ENCODE data around the gene RHOD.

Gene RHOD

DNA sequence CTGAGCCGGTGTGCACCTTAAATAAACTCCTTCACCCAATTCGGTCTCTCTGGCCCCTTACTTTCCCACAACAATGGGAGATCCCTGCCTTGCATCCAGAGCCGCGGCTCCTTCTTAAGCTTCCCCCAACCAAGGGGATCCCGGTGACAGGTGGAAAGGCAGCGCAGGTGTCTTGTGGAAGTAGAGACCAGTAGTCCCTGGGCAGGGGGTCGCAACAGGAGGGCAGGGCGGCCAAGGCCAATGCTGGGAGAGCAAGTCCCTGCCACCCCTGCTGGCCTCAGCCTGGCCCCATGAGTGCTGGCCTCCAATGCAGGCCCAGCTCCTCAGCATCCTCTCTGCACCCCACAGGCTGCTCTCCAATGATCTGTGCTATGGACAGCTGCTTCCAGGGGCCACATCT lies 41.6 kb upstream of the RHOD start:
- Histone ChIP-seq H3K9me3 (ENCODE audit: severe bottlenecking) (no peaks in the 10 kb centered on the region), H3K27me3 (ENCODE audit: insufficient read depth, low read depth, severe bottlenecking) (no peaks in the 10 kb centered on the region), H3K4me3 (ENCODE audit: low read depth, low read length) (no peak overlapping the region), H3K27ac (no peak overlapping the region), H3K36me3 (no peaks in the 10 kb centered on the region)
- DNase-seq = no peak
- TF ChIP-seq, protein P1, sequence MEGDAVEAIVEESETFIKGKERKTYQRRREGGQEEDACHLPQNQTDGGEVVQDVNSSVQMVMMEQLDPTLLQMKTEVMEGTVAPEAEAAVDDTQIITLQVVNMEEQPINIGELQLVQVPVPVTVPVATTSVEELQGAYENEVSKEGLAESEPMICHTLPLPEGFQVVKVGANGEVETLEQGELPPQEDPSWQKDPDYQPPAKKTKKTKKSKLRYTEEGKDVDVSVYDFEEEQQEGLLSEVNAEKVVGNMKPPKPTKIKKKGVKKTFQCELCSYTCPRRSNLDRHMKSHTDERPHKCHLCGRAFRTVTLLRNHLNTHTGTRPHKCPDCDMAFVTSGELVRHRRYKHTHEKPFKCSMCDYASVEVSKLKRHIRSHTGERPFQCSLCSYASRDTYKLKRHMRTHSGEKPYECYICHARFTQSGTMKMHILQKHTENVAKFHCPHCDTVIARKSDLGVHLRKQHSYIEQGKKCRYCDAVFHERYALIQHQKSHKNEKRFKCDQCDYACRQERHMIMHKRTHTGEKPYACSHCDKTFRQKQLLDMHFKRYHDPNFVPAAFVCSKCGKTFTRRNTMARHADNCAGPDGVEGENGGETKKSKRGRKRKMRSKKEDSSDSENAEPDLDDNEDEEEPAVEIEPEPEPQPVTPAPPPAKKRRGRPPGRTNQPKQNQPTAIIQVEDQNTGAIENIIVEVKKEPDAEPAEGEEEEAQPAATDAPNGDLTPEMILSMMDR (IDR thresholded peaks at IDR 0.05; ENCODE audit: low read depth, low read length) = no peak

- DNase-seq = no peak
- Histone ChIP-seq H3K9me3 (ENCODE audit: severe bottlenecking) (no peaks in the 10 kb centered on the region), H3K27me3 (ENCODE audit: insufficient read depth, low read depth, severe bottlenecking) (no peaks in the 10 kb centered on the region), H3K4me3 (ENCODE audit: low read depth, low read length) (no peak overlapping the region), H3K36me3 (no peaks in the 10 kb centered on the region), H3K27ac (no peak overlapping the region)
- TF ChIP-seq, protein P1 (IDR thresholded peaks at IDR 0.05; ENCODE audit: low read depth, low read length) = no peak
Measured at GRCh38 chr11:67016550-67016949, 40.1 kb upstream of the RHOD start.

DNA sequence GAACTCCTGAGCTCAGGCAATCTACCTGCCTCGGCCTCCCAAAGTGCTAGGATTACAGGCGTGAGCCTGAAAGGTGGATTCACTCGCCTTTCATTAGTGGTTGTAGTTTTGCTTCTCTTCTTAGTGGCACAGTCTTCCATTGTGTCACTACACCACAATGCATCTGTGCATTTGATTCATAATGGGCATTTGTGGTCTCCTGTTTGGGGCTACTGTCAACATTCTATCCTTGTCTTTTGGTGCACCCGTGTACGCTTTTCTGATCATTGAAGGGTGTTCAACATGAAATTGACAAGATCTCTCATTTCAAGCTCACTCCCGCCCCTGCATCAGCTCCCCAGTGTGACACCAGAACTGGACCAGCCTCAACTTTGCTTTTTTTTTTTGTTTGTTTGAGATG lies 35.7 kb upstream of the RHOD start:
- H3K9me3 ChIP-seq (ENCODE audit: severe bottlenecking) = no peaks in the 10 kb centered on the region
- H3K27me3 ChIP-seq (ENCODE audit: insufficient read depth, low read depth, severe bottlenecking) = peaks cover 22% of the 10 kb centered on the region
- H3K4me3 ChIP-seq (ENCODE audit: low read depth, low read length) = no peak overlapping the region
- H3K27ac ChIP-seq = no peak overlapping the region
- DNase-seq = no peak
- H3K36me3 ChIP-seq = no peaks in the 10 kb centered on the region
- TF ChIP-seq, protein P1 (IDR thresholded peaks at IDR 0.05; ENCODE audit: low read depth, low read length) = no peak

DNA sequence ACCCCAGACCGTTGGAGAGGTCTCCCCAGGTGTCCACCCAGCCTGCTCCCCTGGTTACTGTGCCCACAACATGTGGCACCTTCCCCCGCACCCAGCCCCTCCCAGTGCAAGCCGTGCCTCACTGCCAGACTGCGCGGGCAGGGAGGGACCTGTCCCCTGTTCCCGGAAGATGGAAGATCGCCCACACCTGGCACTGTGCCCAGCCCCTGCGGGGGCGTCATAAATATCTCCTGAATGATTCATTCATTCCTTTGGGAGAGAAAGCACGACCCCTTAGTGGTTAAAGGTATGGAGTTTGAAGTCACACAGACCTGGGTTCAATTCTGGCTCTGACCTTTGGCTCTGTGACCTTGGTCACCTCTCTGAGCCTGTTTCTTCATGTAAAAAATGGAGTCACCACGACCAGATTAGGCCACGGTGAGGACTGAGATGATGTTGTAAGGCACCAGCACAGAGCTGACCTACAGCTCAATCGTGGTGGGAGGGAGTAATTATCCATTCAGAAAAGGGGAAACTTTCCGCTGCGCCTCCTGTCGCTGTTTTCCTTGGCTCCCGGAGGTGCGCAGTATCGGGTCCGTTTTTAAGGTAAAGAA lies 34.2 kb upstream of the RHOD start:
- TF ChIP-seq, protein P1 (IDR thresholded peaks at IDR 0.05; ENCODE audit: low read depth, low read length) = no peak
- no peak for DNase-seq
- Histone ChIP-seq H3K9me3 (ENCODE audit: severe bottlenecking) (no peaks in the 10 kb centered on the region), H3K4me3 (ENCODE audit: low read depth, low read length) (peak overlapping the region; percentile 17), H3K36me3 (no peaks in the 10 kb centered on the region), H3K27ac (no peak overlapping the region), H3K27me3 (ENCODE audit: insufficient read depth, low read depth, severe bottlenecking) (peaks cover 22% of the 10 kb centered on the region)

GRCh38 chr11:67022961-67023956 lies 33.4 kb upstream of the RHOD start, which contains the start of gene SYT12:
Gene SYT12, plus strand, starts transcription at chr11:67023134. Its CDS starts 7,011 bp downstream, at chr11:67030145.
- Histone ChIP-seq H3K27me3 (ENCODE audit: insufficient read depth, low read depth, severe bottlenecking) (peaks cover 22% of the 10 kb centered on the region), H3K9me3 (ENCODE audit: severe bottlenecking) (no peaks in the 10 kb centered on the region), H3K27ac (no peak within 1 kb of the TSS), H3K36me3 (no peaks in the 10 kb centered on the region), H3K4me3 (ENCODE audit: low read depth, low read length) (peak within 1 kb of the TSS; percentile 36)
- peak; percentile 16 for DNase-seq
- TF ChIP-seq, protein P1 (IDR thresholded peaks at IDR 0.05; ENCODE audit: low read depth, low read length) = no peak
